A673 (cell line): Measurements from ENCODE around the gene F13B. TPM values are rescaled to one million over a fixed set of nuclear protein-coding genes. Genes with fewer than 3 reads are reported as not detected.

Source experiments
- BruUV-seq: library from RNA; stranded (reverse); fragments of 400-500 nt; replicated peaks from 2 replicates; lab custom pipeline; 2021; lab: Mats Ljungman, UMichigan
- CTCF ChIA-PET: fragments of 300-600 bp; sonication (Branson Sonifier 250); formaldehyde crosslinking; loops from one replicate; lab custom pipeline; 2022; ENCODE audit warnings: antibody characterized with exemption; lab: Charles Lee
- POLR2A ChIA-PET: fragments of 300-600 bp; sonication (Branson Sonifier 250); formaldehyde crosslinking; loops from one replicate; lab custom pipeline; 2022; ENCODE audit warnings: antibody characterized with exemption; ENCODE audit not compliant: low non-redundant PET; lab: Charles Lee
- DNase-seq: peaks from one replicate; pipeline ENCODE4 v3.0.0-alpha.2; 2015; ENCODE audit warnings: low spot score
- H3K27ac ChIP-seq: fragments of 200-600 bp; sonication (generic); 2 replicates; pipeline ENCODE4 v1.5.1; 2016; ENCODE audit warnings: mixed run types, low read depth, mild to moderate bottlenecking, mixed read lengths, antibody characterized with exemption, low read length; ENCODE audit not compliant: poor library complexity, severe bottlenecking
- H3K27me3 ChIP-seq: fragments of 200-600 bp; sonication (generic); replicated peaks from 2 replicates; pipeline ENCODE4 v1.6.1; 2017; ENCODE audit warnings: mixed run types, low read depth, mild to moderate bottlenecking, mixed read lengths, antibody characterized with exemption, low read length; ENCODE audit not compliant: insufficient read depth, poor library complexity
- H3K36me3 ChIP-seq: fragments of 200-600 bp; sonication (generic); 2 replicates; pipeline ENCODE4 v1.6.1; 2016; ENCODE audit warnings: mixed run types, mild to moderate bottlenecking, mixed read lengths, antibody characterized with exemption, low read length; ENCODE audit not compliant: insufficient read depth, poor library complexity, severe bottlenecking
- H3K4me1 ChIP-seq: fragments of 200-600 bp; sonication (generic); 2 replicates; pipeline ENCODE4 v1.6.1; 2017; ENCODE audit warnings: mixed run types, mild to moderate bottlenecking, mixed read lengths, antibody characterized with exemption, low read length; ENCODE audit not compliant: insufficient read depth, poor library complexity, severe bottlenecking
- H3K4me3 ChIP-seq: fragments of 200-600 bp; sonication (generic); 2 replicates; pipeline ENCODE4 v1.5.1; 2016; ENCODE audit warnings: low read depth, mixed run types, mild to moderate bottlenecking, mixed read lengths, low read length; ENCODE audit not compliant: poor library complexity, severe bottlenecking
- H3K9me3 ChIP-seq: fragments of 200-600 bp; sonication (generic); 2 replicates; pipeline ENCODE4 v1.6.1; 2016; ENCODE audit warnings: mixed run types, low read depth, mild to moderate bottlenecking, mixed read lengths, antibody characterized with exemption, low read length; ENCODE audit not compliant: poor library complexity, severe bottlenecking
- EZH2 ChIP-seq: fragments of 200-600 bp; sonication (generic); IDR thresholded peaks from 2 replicates; pipeline ENCODE4 v1.6.1; 2017; ENCODE audit warnings: borderline replicate concordance, low read depth, mild to moderate bottlenecking, mixed read lengths, antibody characterized with exemption, low read length; ENCODE audit not compliant: poor library complexity, severe bottlenecking
- intact Hi-C: fragments of 100-400 bp; cut with micrococcal nuclease; formaldehyde crosslinking; loops from one replicate; pipeline ENCODE4 v1.10.0; 2022; ENCODE audit not compliant: unreplicated experiment
- total RNA-seq: library from RNA; stranded (reverse); gene quantifications from 2 replicates; pipeline ENCODE4 v1.2.3, GENCODE V29; 2021
- TF ChIP-seq, protein P1 (sequence below): fragments of 300-800, 200-600 bp; sonication (generic); conservative IDR thresholded peaks from 2 replicates; pipeline ENCODE4 v1.5.1; 2017; ENCODE audit warnings: low read depth, mild to moderate bottlenecking, antibody characterized with exemption, low read length, moderate library complexity, mixed read lengths

The F13B gene
- total RNA-seq, 1 experiment from 2014 or later = not detected

GRCh38 chr1:197003132-197003531, 63.9 kb downstream of the F13B start:
- ChIA-PET CTCF (no interaction called here), POLR2A (no interaction called here)
- Histone ChIP-seq H3K9me3 (no peaks in the 10 kb centered on the region), H3K4me3 (no peak overlapping the region), H3K27ac (no peak overlapping the region), H3K4me1 (no peaks in the 10 kb centered on the region), H3K27me3 (no peaks in the 10 kb centered on the region), H3K36me3 (no peaks in the 10 kb centered on the region)
- TF ChIP-seq EZH2 = no peak
- TF ChIP-seq, protein P1, sequence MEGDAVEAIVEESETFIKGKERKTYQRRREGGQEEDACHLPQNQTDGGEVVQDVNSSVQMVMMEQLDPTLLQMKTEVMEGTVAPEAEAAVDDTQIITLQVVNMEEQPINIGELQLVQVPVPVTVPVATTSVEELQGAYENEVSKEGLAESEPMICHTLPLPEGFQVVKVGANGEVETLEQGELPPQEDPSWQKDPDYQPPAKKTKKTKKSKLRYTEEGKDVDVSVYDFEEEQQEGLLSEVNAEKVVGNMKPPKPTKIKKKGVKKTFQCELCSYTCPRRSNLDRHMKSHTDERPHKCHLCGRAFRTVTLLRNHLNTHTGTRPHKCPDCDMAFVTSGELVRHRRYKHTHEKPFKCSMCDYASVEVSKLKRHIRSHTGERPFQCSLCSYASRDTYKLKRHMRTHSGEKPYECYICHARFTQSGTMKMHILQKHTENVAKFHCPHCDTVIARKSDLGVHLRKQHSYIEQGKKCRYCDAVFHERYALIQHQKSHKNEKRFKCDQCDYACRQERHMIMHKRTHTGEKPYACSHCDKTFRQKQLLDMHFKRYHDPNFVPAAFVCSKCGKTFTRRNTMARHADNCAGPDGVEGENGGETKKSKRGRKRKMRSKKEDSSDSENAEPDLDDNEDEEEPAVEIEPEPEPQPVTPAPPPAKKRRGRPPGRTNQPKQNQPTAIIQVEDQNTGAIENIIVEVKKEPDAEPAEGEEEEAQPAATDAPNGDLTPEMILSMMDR = no peak
- intact Hi-C loops = no loop called here
- DNase-seq = no peak
- BruUV-seq = no TSS peak

DNA sequence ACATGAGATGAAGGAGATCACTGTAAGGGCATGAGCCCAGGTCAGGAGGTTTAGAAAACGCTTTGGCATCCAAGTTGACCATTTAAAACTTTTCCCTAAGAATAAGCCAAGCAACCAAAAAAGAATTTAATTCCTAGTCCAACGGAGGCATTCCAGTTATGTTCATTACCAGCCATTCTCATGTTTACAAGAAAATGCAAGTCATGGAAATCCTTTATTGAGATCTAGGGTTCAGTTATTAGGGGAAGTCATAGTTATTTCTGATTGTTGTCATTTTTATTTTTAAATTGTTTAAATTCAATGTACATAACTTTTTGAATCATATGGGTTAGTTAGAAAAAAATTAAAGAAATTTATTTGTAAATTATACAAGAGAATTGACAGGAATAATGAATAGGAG, 65.2 kb downstream of the F13B start:
- H3K27ac ChIP-seq = no peak overlapping the region
- ChIA-PET POLR2A (no interaction called here), CTCF (no interaction called here)
- no peak overlapping the region for H3K4me3 ChIP-seq
- BruUV-seq = no TSS peak
- H3K9me3 ChIP-seq = no peaks in the 10 kb centered on the region
- H3K36me3 ChIP-seq = no peaks in the 10 kb centered on the region
- TF ChIP-seq EZH2 = no peak
- TF ChIP-seq, protein P1 = no peak
- DNase-seq = no peak
- intact Hi-C loops = no loop called here
- no peaks in the 10 kb centered on the region for H3K4me1 ChIP-seq
- no peaks in the 10 kb centered on the region for H3K27me3 ChIP-seq

GRCh38 chr1:196997423-196997822, 69.6 kb downstream of the F13B start:
- Histone ChIP-seq H3K4me3 (no peak overlapping the region), H3K4me1 (no peaks in the 10 kb centered on the region), H3K36me3 (no peaks in the 10 kb centered on the region), H3K27ac (no peak overlapping the region), H3K27me3 (no peaks in the 10 kb centered on the region), H3K9me3 (no peaks in the 10 kb centered on the region)
- intact Hi-C loops = no loop called here
- ChIA-PET CTCF (no interaction called here), POLR2A (no interaction called here)
- TF ChIP-seq, protein P1 = peak; percentile 14; the same call in 1 of the 2 replicates
- TF ChIP-seq EZH2 = no peak
- no TSS peak for BruUV-seq
- peak; percentile 53 for DNase-seq
